ENCODE data around the gene SDHAF1.
A peak's percentile ranks its signal among the peaks of the same experiment; 100 is the strongest.

Gene SDHAF1

GRCh38 chr19:35987571-35987896 lies 7.5 kb upstream of the SDHAF1 start:
- no peak for DNase-seq

- DNase-seq: no peak
Observed at GRCh38 chr19:35988824-35989223, 6.2 kb upstream of the SDHAF1 start.

GRCh38 chr19:35990156-35990555 lies 4.8 kb upstream of the SDHAF1 start:
- DNase-seq: no peak

GRCh38 chr19:35990771-35991730 lies 3.9 kb upstream of the SDHAF1 start:
- DNase-seq: no peak

GRCh38 chr19:35991731-35992450 lies 3.1 kb upstream of the SDHAF1 start:
- DNase-seq: no peak

GRCh38 chr19:35992907-35993765 lies 1.9 kb upstream of the SDHAF1 start:
- DNase-seq: no peak

GRCh38 chr19:35993923-35994598 lies 927 bp upstream of the SDHAF1 start:
- no peak for DNase-seq

- no peak for DNase-seq
Observed at GRCh38 chr19:35996777-35997176, 1.8 kb downstream of the SDHAF1 start.

GRCh38 chr19:36001605-36002004 lies 6.6 kb downstream of the SDHAF1 start:
- no peak for DNase-seq

- no peak for DNase-seq
Observed at GRCh38 chr19:36003284-36003683, 8.3 kb downstream of the SDHAF1 start.

GRCh38 chr19:36006955-36007354 lies 12.0 kb downstream of the SDHAF1 start:
- no peak for DNase-seq

GRCh38 chr19:36008336-36008978 lies 13.5 kb downstream of the SDHAF1 start, which contains the start of gene SYNE4:
SYNE4 (minus strand) TSS chr19:36008813; CDS start chr19:36008681, 132 bp downstream.
- DNase-seq: no peak

GRCh38 chr19:36009220-36009619 lies 14.2 kb downstream of the SDHAF1 start:
- peak; percentile 73 for DNase-seq

GRCh38 chr19:36009633-36010379 lies 14.8 kb downstream of the SDHAF1 start:
- no peak for DNase-seq

GRCh38 chr19:36010402-36010801 lies 15.4 kb downstream of the SDHAF1 start:
- DNase-seq: no peak

GRCh38 chr19:36013280-36014011 lies 18.5 kb downstream of the SDHAF1 start:
- no peak for DNase-seq

GRCh38 chr19:36014012-36014924 lies 19.3 kb downstream of the SDHAF1 start, which contains the start of gene ALKBH6:
ALKBH6 (minus strand) TSS chr19:36014213; CDS start chr19:36013397, 816 bp downstream.
- peak; percentile 99 for DNase-seq

GRCh38 chr19:36019061-36019670 lies 24.2 kb downstream of the SDHAF1 start:
- no peak for DNase-seq

GRCh38 chr19:36023432-36023831 lies 28.4 kb downstream of the SDHAF1 start:
- no peak for DNase-seq
